Stimulated activated CD8-positive, alpha-beta memory T cell treated with anti-CD3 and anti-CD28 coated beads, Interleukin-2, amount 100 ng/mL, for 1 hour (primary cell): Measurements from ENCODE around the gene ZNF684.
A peak's percentile ranks its signal among the peaks of the same experiment; 100 is the strongest.
"Not testable (repeated sequence)": the region's sequence is repeated elsewhere in the genome, so short reads cannot be mapped to it uniquely, and the experiment has no call there.

Experiments
- DNase-seq, 2 donors: peaks; one replicate each; pipeline ENCODE4 v3.0.0-alpha.2; 2020; ENCODE audit warnings: low read depth in 2 of 2

ZNF684 gene

DNA sequence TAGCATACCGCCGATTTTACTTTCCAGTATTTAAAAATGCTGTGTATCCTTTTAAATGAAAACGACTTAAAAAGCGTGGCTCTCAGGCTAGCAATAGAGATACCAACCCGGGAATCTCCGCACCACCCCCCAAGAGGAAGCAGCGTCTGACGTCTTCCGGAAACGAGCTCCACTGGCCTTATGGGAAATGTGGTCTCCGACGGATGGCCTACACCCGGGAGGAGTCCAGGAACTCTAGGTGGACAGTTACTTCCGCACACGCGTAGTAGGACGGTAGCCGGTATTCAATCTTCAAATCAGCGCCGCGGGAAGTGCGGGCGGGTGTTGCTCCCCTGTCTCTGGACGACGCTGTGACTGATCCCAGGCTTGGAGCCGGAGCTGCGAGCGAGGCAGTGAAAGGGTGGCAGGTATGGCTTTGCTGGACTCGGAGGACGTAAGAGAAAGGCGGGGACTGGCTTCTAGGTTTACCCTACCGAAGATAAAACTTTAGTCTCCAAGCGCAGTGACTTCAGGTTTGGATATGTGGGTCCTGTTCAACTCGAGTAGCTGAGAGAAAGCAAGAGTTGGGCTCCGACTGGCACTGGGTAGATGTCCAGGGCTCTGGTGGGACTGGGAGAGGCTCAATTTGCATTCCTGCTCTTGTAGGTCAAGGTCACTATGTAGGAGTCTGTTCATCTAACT, at the start of gene ZNF684:
ZNF684 (plus strand) TSS at position 257 of the 681 bp plus-strand sequence. CDS start 1,530 bp downstream, outside the sequence.
- DNase-seq: peak; percentile 69 to 72

DNA sequence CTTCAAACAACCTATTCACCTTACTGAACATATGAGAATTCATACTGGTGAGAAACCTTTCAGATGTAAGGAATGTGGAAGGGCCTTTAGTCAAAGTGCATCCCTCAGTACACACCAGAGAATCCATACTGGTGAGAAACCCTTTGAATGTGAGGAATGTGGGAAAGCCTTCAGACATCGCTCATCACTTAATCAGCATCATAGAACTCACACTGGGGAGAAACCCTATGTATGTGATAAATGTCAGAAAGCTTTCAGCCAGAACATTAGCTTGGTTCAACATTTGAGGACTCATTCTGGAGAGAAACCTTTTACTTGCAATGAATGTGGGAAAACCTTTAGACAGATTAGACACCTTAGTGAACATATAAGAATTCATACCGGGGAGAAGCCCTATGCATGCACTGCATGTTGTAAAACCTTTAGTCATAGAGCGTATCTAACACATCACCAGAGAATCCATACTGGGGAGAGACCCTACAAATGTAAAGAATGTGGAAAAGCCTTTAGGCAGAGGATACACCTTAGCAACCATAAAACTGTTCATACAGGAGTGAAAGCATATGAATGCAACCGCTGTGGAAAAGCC, 36.0 kb upstream of the ZNF684 start:
- DNase-seq: no peak

DNA sequence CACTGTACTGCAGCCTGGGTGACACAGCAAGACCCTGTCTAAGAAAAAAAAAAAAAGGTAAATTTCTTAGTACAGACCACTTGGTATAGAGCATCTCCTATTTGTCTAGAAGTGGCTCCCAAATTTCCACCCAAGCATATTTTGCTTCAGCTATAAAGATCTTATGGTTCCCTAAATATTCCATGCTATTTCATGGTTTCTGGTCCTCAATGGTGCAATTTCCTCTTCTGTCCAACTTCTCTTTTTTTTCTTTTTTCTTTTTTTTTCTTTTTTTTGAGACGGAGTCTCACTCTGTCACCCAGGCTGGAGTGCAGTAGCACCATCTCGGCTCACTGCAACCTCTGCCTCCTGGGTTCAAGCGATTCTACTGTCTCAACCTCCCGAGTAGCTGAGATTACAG, 28.8 kb upstream of the ZNF684 start:
- DNase-seq: not testable (repeated sequence)

DNA sequence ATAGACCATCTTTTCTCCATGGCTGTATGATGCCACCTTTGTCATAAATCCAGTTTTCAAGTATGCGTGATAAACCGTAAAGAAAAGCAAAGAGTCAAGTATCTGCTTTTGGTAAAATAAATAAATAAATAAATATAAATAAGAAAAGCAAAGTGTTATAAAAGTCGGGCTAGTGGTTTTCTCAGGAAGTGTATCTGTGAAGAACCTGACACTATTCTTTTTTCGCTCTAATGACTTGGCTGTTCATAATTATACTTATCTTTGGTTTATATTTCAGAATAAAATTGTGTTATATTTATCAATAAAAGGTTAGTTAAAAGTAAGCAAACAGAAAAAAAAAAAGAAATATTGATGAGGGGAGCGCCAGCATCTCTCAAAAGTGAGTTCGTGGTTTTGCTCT, 23.5 kb upstream of the ZNF684 start:
- DNase-seq: no peak

DNA sequence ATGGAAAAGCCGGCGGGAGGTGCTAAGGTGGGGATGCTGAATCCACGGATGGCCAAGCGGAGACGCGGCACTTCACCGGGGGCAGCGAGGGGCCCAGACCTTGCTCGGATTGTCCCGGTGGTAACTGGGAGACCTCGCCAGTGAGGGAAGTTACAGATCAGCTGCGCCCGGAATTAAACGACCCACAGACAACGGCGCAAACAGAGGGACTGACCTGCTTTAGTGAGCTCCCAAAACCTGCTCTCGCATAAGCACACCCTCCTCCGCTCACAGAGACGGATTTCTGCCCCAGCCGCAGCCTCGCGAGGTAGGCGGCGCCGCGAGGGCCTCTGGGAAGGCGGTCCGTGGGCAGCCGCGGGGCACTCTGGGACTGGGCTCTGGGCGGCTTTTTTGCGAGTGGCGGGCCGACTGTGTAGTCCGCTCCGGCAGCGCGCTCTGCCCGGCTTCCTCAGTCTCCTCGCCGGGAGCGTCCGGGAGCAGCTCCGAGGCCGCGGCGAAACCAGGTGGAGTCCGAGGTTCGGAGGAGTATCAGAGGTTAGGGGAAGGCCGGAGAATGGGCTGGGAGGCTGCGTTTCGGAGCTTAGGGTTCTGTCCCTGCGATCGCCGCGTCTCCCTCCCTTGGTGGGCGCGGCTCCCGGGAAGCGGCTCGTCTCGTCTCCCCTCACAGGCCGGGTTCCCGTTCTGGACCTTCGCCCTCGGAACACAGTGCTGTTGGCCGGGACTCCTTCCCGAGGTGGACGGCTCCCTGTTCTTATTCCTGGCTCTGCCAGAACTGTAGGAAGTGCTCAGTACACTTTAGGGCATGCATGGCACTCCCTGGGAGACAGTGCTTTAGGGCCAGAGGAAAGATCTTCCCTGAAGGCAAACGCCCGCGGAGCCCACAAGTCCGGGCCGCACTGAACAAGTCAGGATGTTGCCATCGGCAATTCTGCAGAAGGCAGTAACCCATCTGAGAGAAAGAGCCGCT, 22.8 kb upstream of the ZNF684 start, which contains the start of gene EXO5:
EXO5 (plus strand) TSS at position 393 of the 967 bp plus-strand sequence. CDS start 5,778 bp downstream, outside the sequence.
- DNase-seq: peak; percentile 68 to 74

DNA sequence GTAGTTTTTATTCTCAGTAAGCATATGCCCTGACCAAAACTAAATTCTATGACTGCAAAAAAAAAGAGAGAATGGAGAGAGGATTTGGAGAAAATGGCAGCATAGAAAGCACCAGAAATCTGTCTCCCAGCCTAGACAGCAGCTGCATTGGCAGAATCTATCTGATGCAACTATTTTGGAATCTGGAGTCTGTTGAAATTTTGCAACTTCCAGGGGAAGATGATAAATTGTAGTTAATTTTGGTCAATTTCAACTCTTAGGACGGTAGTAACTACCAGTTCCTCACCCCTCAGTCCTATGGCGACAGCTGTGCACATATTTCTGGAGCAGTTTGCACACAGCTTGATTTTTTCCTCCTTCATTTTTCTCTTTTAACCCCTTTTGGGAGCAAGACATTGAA, 11.9 kb upstream of the ZNF684 start:
- DNase-seq: no peak

DNA sequence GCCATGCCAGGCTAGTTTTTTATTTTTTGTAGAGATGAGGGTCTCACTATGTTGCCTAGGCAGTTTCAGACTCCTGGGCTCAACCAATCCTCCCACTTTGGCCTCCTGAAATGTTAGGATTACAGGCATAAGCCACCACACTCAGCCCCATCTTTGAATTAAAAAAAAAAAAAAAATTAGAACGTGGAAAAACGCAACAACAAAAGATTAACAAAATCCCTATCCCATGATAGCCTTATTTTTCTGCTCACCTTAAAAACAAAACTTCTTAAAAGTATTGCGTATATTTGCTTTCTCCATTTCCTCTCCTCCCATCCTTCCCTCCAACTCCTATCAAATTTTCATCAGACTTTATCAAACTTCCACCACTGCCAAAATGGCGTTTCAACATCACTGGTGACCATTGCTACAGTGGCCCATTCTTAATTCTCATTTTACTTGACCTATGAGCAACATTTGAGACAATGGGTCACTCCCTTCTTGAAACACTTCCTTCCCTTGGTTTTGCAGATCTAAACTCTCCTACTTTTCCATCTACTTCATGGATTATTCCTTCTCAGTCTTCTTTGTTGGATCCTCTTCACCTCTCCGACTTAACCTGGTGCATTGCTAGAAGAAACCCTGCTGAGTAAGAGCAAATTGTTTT, 579 bp upstream of the ZNF684 start:
- no peak for DNase-seq

DNA sequence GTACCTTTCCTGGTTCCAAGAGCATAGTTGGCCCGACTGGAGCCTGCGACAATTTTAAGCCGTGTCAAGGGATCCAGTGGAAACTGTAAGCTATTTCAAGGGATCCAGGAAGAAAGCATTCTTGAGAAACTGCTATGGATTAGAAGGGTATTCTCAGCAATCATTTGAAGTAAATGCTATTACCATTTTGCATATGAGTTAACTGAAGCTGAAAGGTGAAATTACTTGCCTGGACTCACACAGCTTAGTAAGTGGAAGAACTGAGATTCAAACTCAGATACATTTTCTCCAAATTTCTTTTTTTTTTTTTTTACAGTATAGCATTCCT, 589 bp downstream of the ZNF684 start:
- no peak for DNase-seq

DNA sequence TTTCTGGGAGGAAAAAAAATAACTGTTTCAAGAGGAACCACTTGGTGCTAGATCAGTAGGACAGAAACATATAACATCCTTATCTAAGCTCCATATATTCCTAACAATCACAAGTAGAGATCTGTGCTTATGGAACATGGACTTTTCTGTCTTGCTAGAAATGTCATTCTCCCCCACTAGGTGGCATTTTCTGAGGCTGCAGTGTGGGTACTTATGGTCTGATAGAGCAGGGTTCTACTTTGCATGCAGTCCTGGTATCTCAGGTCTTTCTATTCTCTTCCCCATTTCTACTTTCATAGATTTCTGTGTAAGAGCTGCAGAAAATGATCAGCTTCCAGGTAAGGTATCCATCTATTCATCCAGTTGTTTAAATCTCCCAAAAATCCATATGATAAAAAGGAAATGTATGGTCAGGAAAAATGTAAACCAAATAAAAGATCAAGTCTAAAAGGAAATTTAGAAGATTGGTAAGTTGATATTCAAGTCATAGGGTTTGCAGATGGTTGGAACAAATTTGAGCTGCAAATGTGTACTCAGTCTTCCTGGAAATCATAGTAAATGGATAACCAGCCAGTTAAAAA, 1.5 kb downstream of the ZNF684 start:
- DNase-seq: no peak

DNA sequence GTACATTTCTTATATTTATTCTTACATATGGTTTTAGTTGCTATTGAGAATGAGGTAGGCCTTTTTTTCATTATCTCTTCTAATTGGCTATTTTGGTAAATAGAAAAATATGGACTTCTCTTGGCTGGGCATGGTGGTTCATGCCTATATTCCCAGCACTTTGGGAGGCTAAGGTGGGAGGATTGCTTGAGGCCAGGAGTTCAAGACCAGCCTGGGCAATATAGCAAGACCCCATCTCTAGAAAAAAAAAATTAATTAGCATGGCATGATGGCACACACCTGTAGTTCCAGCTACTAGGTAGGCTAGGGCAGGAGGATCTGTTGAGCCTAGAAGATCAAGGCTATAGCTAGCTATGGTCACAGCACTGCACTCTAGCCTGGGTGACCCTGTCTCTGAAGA, 3.2 kb downstream of the ZNF684 start:
- DNase-seq: no peak

DNA sequence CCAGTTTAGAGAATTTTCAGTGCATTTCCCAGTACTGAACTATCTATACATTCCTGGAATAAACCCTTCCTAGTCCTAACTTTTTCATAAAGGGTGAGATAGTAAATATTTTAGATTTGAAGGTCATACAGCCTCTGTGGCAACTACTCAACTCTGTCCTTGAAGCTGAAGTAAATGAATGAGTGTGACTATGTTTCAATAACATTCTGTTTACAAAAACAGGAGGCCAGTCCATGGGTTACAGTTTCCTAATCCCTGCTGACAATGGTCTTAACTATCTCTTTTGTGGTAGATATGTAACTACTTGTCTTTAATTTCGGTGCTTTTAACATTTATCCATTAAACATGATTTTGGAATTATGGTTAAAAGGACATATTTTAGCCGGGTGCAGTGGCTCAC, 4.3 kb downstream of the ZNF684 start:
- DNase-seq: no peak

DNA sequence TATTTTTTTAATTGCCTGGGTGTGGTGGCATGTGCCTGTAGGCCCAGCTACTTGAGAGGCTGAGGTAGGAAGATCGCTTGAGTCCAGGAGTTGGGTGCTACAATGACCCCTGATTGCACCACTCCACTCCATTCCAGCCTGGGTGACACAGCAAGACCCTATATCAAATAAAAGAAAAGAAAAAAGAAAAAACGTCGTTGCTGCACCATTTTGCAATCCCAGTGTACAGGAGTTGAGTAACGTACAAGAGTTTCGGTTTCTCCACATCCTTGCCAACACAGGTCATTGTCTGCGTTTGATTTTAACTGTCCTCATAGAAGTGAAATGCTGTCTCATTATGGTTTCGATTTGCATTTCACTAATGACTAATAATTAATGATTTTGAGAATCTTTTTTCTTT, 7.9 kb downstream of the ZNF684 start:
- DNase-seq: no peak

DNA sequence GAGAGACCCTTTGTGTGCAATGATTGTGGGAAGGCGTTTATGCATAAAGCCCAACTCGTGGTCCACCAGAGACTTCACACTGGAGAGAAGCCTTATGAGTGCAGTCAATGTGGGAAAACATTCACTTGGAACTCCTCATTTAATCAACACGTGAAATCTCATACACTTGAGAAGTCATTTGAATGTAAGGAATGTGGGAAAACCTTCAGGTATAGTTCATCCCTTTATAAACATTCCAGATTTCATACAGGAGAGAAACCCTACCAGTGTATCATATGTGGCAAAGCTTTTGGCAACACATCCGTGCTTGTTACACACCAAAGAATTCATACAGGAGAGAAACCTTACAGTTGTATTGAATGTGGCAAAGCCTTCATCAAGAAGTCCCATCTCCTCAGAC, 15.5 kb downstream of the ZNF684 start:
- no peak for DNase-seq

DNA sequence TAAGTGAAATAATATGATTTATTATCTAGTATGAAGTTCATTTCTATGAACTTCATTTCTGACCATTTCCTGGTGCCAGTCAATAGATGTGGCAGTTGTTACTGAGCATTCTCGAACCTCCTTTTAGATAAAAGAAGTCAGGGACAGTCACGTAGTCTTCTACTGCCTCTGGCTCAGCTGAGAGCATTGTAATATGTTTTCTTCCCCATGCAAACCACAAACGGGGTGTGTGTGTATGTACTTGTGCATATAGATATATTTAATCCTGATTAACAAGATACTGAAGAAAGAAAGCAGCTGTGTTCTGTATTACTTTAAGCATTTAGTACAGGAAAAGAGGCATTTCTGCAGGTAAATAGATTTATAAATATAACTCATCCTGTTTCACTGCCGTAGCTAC, 21.6 kb downstream of the ZNF684 start:
- no peak for DNase-seq

DNA sequence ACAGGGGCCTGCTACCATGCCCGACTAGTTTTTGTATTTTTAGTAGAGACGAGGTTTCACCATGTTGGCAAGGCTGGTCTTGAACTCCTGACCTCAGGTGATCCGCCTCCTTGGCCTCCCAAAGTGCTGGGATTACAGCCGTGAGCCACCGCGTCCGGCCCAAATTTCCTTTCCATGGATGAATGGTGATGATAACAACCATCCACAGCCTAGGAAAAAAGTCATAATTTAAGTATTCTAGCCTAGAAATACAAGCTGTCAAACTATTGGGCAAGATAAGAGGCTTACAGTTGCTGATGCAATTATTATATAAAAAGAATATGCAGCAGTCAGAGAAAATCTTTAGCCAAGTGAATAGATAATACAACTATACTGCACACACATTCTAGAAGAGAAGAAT, 23.4 kb downstream of the ZNF684 start:
- not testable (repeated sequence) for DNase-seq

DNA sequence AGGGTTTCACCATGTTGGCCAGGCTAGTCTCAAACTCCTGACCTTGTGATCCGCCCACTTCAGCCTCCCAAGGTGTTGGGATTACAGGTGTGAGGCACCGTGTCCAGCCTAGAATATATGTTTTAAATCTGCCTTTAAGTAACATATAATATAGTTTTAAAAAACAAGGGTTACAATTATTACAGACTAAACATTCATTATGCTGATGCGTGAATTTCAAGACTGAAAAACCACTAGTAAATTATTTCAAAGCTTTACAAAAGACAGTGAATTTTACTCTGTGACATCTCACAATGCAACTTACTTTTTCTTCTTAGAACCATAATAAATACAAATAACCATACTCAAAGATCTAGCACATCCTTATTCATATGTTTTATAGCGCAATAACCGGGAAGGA, 24.7 kb downstream of the ZNF684 start:
- no peak for DNase-seq

DNA sequence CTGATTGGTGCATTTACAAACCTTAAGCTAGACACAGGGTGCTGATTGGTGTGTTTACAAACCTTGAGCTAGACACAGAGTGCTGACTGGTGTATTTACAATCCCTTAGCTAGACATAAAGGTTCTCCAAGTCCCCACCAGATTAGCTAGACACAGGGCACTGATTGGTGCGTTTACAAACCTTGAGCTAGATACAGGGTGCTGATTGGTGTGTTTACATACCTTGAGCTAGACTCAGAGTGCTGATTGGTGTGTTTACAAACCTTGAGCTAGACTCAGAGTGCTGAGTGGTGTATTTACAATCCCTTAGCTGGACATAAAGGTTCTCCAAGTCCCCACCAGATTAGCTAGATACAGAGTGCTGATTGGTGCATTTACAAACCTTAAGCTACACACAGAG, 26.8 kb downstream of the ZNF684 start:
- not testable (repeated sequence) for DNase-seq

DNA sequence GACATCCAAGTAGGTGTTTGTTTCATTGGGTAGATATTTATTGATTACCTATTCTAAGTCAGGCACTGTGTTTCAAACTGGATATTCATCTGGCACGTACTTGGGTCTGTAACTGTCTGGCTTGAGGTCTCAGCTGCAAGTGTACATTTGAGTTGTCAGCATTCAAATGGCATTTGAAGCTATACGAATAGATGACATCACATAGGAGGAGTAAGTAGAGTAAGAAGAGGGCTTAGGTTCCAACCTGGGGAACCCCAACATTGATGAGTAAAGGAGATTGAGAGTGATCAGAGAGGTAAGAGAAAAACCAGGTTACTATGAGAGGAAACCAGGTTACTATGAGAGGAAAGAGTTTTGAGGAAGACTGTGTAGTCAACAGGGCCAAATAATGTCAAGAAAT, 30.7 kb downstream of the ZNF684 start:
- no peak for DNase-seq

DNA sequence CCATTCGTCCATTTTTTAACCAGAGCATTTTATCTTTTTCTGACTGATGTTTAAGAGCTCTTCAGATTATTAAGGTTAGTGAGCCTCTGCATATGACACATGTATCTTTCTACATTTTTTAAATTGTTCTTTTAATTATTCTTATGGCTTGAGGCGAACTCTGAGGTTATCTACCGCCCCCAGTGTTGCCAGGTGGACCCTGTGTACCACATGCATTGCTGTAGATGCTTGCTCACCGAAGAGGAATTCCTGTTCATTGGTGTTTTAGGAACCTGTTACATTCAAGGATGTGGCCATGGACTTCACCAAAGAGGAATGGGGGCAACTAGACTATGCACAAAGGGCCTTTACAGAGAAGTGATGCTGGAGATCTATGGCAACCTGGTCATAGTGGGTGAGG, 31.8 kb downstream of the ZNF684 start:
- no peak for DNase-seq

DNA sequence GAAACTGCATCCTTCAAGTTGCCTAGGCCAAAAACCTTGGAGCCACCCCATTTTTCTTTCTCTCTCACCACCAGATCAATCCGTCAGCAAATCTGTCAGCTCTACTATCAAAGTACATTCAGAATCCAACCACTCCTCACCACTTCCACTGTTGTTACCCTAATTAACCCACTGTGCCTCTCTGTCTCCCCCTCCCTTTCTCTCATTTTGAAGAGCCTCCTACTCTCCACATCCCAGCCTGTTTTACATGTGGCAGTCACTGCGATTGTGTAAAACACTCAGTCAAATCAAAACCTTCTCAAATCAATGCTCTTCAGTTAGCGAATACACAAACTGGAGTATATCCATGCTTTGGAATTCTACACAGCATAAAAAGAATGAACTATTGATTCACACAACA, 33.1 kb downstream of the ZNF684 start:
- DNase-seq: no peak

DNA sequence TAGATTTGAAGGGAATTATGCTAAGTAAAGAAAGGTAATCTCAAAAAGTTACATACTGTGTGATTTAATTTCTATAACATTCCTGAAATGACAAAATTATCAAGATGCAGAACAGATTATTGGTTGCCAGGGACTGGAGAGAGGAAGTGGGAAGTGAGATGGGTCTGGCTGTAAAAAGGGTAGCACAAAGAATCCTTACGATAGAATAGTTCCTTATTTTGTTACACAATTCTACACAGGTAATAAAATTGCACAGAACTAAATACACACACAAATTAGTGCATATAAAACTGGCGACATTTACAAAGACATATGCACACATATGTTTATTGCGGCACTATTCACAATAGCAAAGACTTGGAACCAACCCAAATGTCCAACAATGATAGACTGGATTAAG, 33.5 kb downstream of the ZNF684 start:
- DNase-seq: no peak

DNA sequence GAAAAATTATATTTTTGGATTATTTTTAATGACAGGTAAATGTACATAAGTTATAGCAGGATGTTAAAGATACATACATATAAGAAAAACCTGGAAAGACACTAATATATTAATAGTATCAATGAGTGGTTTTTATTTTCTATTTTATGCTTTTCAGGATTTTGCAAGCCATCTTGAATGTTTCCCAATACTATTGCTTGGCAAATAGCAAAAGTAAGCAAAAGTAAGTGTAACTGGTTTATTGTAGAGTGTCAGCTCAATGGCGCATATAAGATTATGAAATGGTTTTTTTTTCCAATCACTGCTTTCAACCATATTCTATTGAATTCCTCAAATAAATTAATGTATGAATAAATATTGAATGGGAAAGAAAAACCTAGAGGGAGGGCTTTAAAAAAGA, 36.4 kb downstream of the ZNF684 start:
- DNase-seq: no peak
